Thymus (tissue), 11 donors: ENCODE data around the gene USP53. TPM values are rescaled to one million over a fixed set of nuclear protein-coding genes. Genes with fewer than 3 reads are reported as not detected.
"Not testable (repeated sequence)": the region's sequence is repeated elsewhere in the genome, so short reads cannot be mapped to it uniquely, and the experiment has no call there.

Source experiments
- DNase-seq, 9 donors: peaks; one replicate each; pipeline ENCODE4 v3.0.0-alpha.2; 2013; ENCODE audit warnings: low spot score in 9 of 9, low read depth in 6 of 9, missing footprints in 1 of 9
- H3K27ac ChIP-seq, 2 donors: one replicate each; pipeline ENCODE4 v1.5.1; 2013; ENCODE audit warnings: control low read depth in 1 of 2, low read depth in 1 of 2, low read length in 1 of 2, mild to moderate bottlenecking in 1 of 2, moderate library complexity in 1 of 2
- H3K27me3 ChIP-seq, 2 donors: one replicate each; pipeline ENCODE4 v1.5.1; 2013; ENCODE audit warnings: low read length in 1 of 2; ENCODE audit not compliant: control insufficient read depth in 2 of 2, insufficient read depth in 1 of 2
- H3K36me3 ChIP-seq, 2 donors: one replicate each; pipeline ENCODE4 v1.5.1; 2013; ENCODE audit warnings: low read length in 1 of 2, mild to moderate bottlenecking in 1 of 2, moderate library complexity in 1 of 2; ENCODE audit not compliant: control insufficient read depth in 2 of 2, insufficient read depth in 2 of 2
- H3K4me1 ChIP-seq, 2 donors: one replicate each; pipeline ENCODE4 v1.5.1; 2013; ENCODE audit warnings: low read length in 2 of 2; ENCODE audit not compliant: control insufficient read depth in 2 of 2, insufficient read depth in 2 of 2
- H3K4me3 ChIP-seq, 2 donors: one replicate each; pipeline ENCODE4 v1.5.1; 2013; ENCODE audit warnings: low read length in 2 of 2, control low read depth in 1 of 2, mild to moderate bottlenecking in 1 of 2
- H3K9me3 ChIP-seq, 2 donors: one replicate each; pipeline ENCODE4 v1.5.1; 2013; ENCODE audit warnings: low read length in 1 of 2, mild to moderate bottlenecking in 1 of 2; ENCODE audit not compliant: control insufficient read depth in 2 of 2, insufficient read depth in 1 of 2
- WGBS: extraction: QIAGEN DNeasy Blood & Tissue Kit; methylation state at CpG from one replicate; pipeline ENCODE4 v1.1.7; 2013; 5-methylcytosine and 5-hydroxymethylcytosine counted together
- polyA plus RNA-seq: library from polyadenylated mRNA; stranded (reverse); fragments of 200-250 nt; gene quantifications from one replicate; pipeline ENCODE4 v1.2.3, GENCODE V29; 2013
- total RNA-seq: library from RNA; stranded (reverse); fragments of 120-200 nt; gene quantifications from one replicate; pipeline ENCODE4 v1.2.4, GENCODE V29; 2013
- donor health status: healthy.

USP53 gene
- total and polyA plus RNA-seq, 2 donors, result 17.3 to 18.5 TPM

DNA sequence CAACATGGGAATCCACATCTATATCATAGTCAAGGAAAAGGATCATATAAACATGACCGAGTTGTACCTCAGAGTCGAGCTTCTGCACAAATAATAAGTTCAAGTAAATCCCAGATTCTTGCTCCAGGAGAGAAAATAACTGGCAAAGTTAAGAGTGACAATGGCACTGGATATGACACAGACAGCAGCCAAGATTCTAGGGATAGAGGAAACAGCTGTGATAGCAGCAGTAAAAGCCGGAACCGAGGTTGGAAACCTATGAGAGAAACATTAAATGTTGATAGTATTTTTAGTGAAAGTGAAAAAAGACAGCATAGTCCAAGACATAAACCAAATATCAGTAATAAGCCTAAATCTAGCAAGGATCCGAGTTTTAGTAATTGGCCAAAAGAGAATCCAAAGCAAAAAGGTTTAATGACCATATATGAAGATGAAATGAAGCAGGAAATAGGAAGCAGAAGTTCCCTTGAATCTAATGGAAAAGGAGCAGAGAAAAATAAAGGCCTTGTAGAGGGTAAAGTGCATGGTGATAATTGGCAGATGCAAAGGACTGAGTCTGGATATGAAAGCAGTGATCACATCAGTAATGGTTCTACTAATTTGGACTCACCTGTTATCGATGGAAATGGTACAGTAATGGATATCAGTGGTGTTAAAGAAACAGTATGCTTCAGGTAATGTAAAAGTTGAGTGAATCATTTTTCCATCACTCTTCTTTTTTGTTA lies 59.0 kb downstream of the USP53 start:
- Histone ChIP-seq H3K27me3 (no peaks in the 10 kb centered on the region), H3K27ac (no peak overlapping the region), H3K9me3 (no peaks in the 10 kb centered on the region), H3K36me3 (peaks cover 0 to 5% of the 10 kb centered on the region in 2 donors), H3K4me1 (no peaks in the 10 kb centered on the region), H3K4me3 (no peak overlapping the region)
- 97% methylated on average over 6 of the region's 6 CpGs for WGBS
- no peak for DNase-seq

- DNase-seq, H3K4me3 ChIP-seq, H3K27ac ChIP-seq, H3K9me3 ChIP-seq, H3K36me3 ChIP-seq, H3K27me3 ChIP-seq, H3K4me1 ChIP-seq: not testable (repeated sequence)
- WGBS, result 92% methylated on average over 19 of the region's 19 CpGs
Measured at GRCh38 chr4:119279541-119279940, 67.0 kb downstream of the USP53 start.

GRCh38 chr4:119279945-119280344 lies 67.4 kb downstream of the USP53 start:
- H3K4me1 ChIP-seq, H3K4me3 ChIP-seq, H3K36me3 ChIP-seq, H3K27ac ChIP-seq, H3K27me3 ChIP-seq, DNase-seq, H3K9me3 ChIP-seq: not testable (repeated sequence)
- over 99% methylated on average over 12 of the region's 12 CpGs for WGBS

GRCh38 chr4:119281393-119281792 lies 68.9 kb downstream of the USP53 start:
- 64% methylated on average over 2 of the region's 2 CpGs for WGBS

GRCh38 chr4:119284876-119285780 lies 72.6 kb downstream of the USP53 start:
- Histone ChIP-seq H3K4me3 (no peak overlapping the region), H3K4me1 (no peaks in the 10 kb centered on the region), H3K27ac (no peak overlapping the region), H3K36me3 (no peaks in the 10 kb centered on the region), H3K27me3 (no peaks in the 10 kb centered on the region), H3K9me3 (no peaks in the 10 kb centered on the region)
- peak in 1 of 9 donors; percentile 7 for DNase-seq
- 23% methylated on average over 4 of the region's 4 CpGs for WGBS

More at GRCh38 chr4:119281393-119281792, 68.9 kb downstream of the USP53 start:
- no peak overlapping the region for H3K4me3 ChIP-seq
- H3K27me3 ChIP-seq, result no peaks in the 10 kb centered on the region
- no peaks in the 10 kb centered on the region for H3K36me3 ChIP-seq
- H3K27ac ChIP-seq, result no peak overlapping the region
- DNase-seq, result no peak
- no peaks in the 10 kb centered on the region for H3K9me3 ChIP-seq
- no peaks in the 10 kb centered on the region for H3K4me1 ChIP-seq

DNA sequence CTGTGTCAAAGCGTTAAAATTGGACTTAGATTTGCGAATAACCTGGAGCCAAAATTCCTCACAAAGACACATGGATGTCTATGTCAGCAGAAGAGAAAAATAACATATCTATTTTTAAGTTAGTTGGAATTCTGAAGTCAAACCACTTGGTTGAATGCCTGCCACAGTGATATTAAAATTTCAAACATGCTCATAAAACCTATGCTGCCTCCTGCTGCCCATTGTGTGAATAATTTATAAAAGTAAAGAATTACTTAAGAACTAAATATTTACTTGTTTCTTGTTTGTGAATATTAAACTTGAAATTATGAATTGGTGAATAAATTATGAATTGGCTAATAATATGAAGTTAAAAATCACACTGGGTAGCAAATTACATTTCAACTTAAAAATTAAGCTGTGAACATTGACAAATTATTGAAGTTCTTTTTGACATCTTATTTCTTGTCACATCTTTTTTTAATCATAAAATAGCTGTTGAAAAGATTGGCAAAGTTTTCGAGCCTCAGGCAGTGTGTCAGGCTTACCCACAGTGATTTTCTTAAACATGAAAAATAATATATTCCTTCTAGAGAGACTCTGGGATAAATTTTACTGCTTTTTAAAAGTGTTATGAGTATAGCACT lies 74.0 kb downstream of the USP53 start:
- Histone ChIP-seq H3K27ac (no peak overlapping the region), H3K36me3 (peaks cover 0 to under 1% of the 10 kb centered on the region in 2 donors), H3K27me3 (no peaks in the 10 kb centered on the region), H3K4me3 (no peak overlapping the region), H3K4me1 (no peaks in the 10 kb centered on the region), H3K9me3 (no peaks in the 10 kb centered on the region)
- DNase-seq, result peak in 8 of 9 donors; percentile 13 to 64 (median 35)
- 92% methylated on average over 3 of the region's 3 CpGs for WGBS

DNA sequence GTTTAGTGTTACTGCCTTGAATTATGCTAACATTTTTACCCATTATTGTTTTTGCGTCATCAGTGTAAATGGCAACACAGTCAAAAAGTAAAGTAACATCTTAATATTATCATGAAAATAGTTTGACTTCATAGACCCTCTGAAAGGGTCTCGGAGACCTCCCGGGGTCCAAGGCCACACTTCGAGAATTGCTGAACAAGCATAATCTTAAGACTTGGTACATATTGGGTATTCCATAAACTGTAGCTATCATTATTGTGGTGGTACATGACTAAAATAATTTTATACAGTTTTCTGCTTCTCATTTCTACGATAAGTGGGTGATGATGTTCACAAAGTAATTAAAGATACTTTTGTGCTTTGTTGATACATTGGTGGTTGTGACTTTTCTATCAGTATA lies 76.8 kb downstream of the USP53 start:
- Histone ChIP-seq H3K27ac (no peak overlapping the region), H3K9me3 (no peaks in the 10 kb centered on the region), H3K27me3 (no peaks in the 10 kb centered on the region), H3K4me1 (no peaks in the 10 kb centered on the region), H3K4me3 (no peak overlapping the region), H3K36me3 (peaks cover 6 to 10% of the 10 kb centered on the region in 2 donors)
- WGBS, result 98% methylated on average over 5 of the region's 5 CpGs
- DNase-seq, result no peak

DNA sequence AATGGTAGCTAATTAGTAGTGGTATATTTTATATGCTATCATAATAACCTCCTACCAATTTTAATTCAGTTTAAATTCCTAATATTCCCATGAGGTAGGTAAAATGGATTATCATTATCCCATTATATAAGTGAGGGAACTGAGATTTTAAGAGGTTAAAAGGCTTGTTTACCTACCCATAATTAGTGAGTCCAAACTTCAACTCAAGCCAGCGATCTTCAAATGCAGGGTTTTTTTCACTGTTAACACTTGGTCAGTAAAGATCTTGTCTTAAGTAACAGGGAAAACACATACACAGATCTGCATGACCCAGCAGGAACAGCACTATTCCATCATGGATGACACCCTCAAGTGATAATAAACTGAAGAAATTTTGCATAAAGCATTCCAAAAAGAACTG lies 78.1 kb downstream of the USP53 start:
- H3K27me3 ChIP-seq, result no peaks in the 10 kb centered on the region
- 95% methylated on average over 1 of the region's 1 CpG for WGBS
- DNase-seq, result no peak
- H3K36me3 ChIP-seq, result peaks cover 6 to 10% of the 10 kb centered on the region in 2 donors
- no peak overlapping the region for H3K4me3 ChIP-seq
- no peaks in the 10 kb centered on the region for H3K4me1 ChIP-seq
- H3K9me3 ChIP-seq, result no peaks in the 10 kb centered on the region
- no peak overlapping the region for H3K27ac ChIP-seq

GRCh38 chr4:119296356-119296755 lies 83.8 kb downstream of the USP53 start:
- no peak for DNase-seq
- H3K27me3 ChIP-seq, result no peaks in the 10 kb centered on the region
- peaks cover 5 to 15% of the 10 kb centered on the region in 2 donors for H3K4me1 ChIP-seq
- over 99% methylated on average over 2 of the region's 2 CpGs for WGBS
- H3K27ac ChIP-seq, result no peak overlapping the region
- H3K9me3 ChIP-seq, result no peaks in the 10 kb centered on the region
- no peak overlapping the region for H3K4me3 ChIP-seq
- peaks cover 6 to 24% of the 10 kb centered on the region in 2 donors for H3K36me3 ChIP-seq
